HepG2 (cell line): Measurements from ENCODE around the gene HMHB1. TPM values are rescaled to one million over a fixed set of nuclear protein-coding genes. Genes with fewer than 3 reads are reported as not detected.

Experiments
- AGO2 ChIP-seq: fragments of 200-400 bp; formaldehyde crosslinking; optimal IDR thresholded peaks from 2 replicates; pipeline ENCODE3; 2017; ENCODE audit warnings: mild to moderate bottlenecking, low read depth, low read length, moderate library complexity
- CENPT ChIP-seq: sonication (generic); formaldehyde crosslinking; IDR thresholded peaks from 2 replicates; pipeline ENCODE4 v1.8.0; 2022; ENCODE audit warnings: low read depth, mild to moderate bottlenecking, moderate library complexity, missing genetic modification reagents
- FOXA3 ChIP-seq: IDR thresholded peaks from 2 replicates; pipeline ENCODE4 v1.6.1; 2016; ENCODE audit warnings: missing genetic modification reagents, missing compliant biosample characterization
- HDAC6 ChIP-seq: fragments of 200-600 bp; sonication (generic); IDR thresholded peaks from 2 replicates; pipeline ENCODE4 v1.7.0; 2017; ENCODE audit warnings: mild to moderate bottlenecking, antibody characterized with exemption, low read length, low read depth
- HMGA1 ChIP-seq: sonication (generic); formaldehyde crosslinking; conservative IDR thresholded peaks from 2 replicates; pipeline ENCODE4 v1.4.0; 2020; ENCODE audit warnings: missing genetic modification reagents
- HNF1B ChIP-seq: sonication (generic); formaldehyde crosslinking; IDR thresholded peaks from 2 replicates; pipeline ENCODE4 v1.5.1; 2020; ENCODE audit warnings: mild to moderate bottlenecking, moderate library complexity, missing genetic modification reagents
- HNRNPH1 ChIP-seq: fragments of 200-400 bp; formaldehyde crosslinking; optimal IDR thresholded peaks from 2 replicates; pipeline ENCODE3; 2017; ENCODE audit warnings: mild to moderate bottlenecking, low read depth, low read length
- KDM6A ChIP-seq: IDR thresholded peaks from 2 replicates; pipeline ENCODE4 v1.6.1; 2016; ENCODE audit warnings: low read depth
- KLF9 ChIP-seq: IDR thresholded peaks from 2 replicates; pipeline ENCODE4 v1.6.1; 2016; ENCODE audit warnings: low read depth
- NCOA2 ChIP-seq: sonication (generic); formaldehyde crosslinking; IDR thresholded peaks from 2 replicates; pipeline ENCODE4 v1.8.0; 2022; ENCODE audit warnings: inconsistent platforms
- NCOA5 ChIP-seq: sonication (generic); formaldehyde crosslinking; IDR thresholded peaks from 2 replicates; pipeline ENCODE4 v1.4.0; 2020; ENCODE audit warnings: missing genetic modification reagents
- NFAT5 ChIP-seq: sonication (generic); formaldehyde crosslinking; IDR thresholded peaks from 2 replicates; pipeline ENCODE4 v1.4.0; 2020; ENCODE audit warnings: missing genetic modification reagents
- NR2C2 ChIP-seq: sonication (generic); formaldehyde crosslinking; IDR thresholded peaks from 2 replicates; pipeline ENCODE4 v1.4.0; 2020; ENCODE audit warnings: missing genetic modification reagents, mild to moderate bottlenecking, moderate library complexity, borderline replicate concordance
- POLR2A ChIP-seq, 2 experiments: IDR thresholded peaks; 2 replicates each; pipeline ENCODE4 v1.6.1; 2011; ENCODE audit warnings: low read depth in 2 of 2, low read length in 2 of 2, mild to moderate bottlenecking in 1 of 2, moderate library complexity in 1 of 2; ENCODE audit not compliant: insufficient read depth in 1 of 2
- RFXAP ChIP-seq: sonication (generic); formaldehyde crosslinking; IDR thresholded peaks from 2 replicates; pipeline ENCODE4 v1.4.0; 2020; ENCODE audit warnings: missing genetic modification reagents, borderline replicate concordance
- SOX5 ChIP-seq: IDR thresholded peaks from 2 replicates; pipeline ENCODE4 v1.6.1; 2016; ENCODE audit warnings: borderline replicate concordance
- TEAD2 ChIP-seq: sonication (generic); formaldehyde crosslinking; IDR thresholded peaks from 2 replicates; pipeline ENCODE4 v1.9.0; 2021; ENCODE audit warnings: missing genetic modification reagents
- ZFP41 ChIP-seq: sonication (generic); formaldehyde crosslinking; IDR thresholded peaks from 2 replicates; pipeline ENCODE4 v1.4.0; 2020; ENCODE audit warnings: mild to moderate bottlenecking, missing genetic modification reagents, borderline replicate concordance
- ZNF17 ChIP-seq: sonication (generic); formaldehyde crosslinking; IDR thresholded peaks from 2 replicates; pipeline ENCODE4 v1.5.0; 2020; ENCODE audit warnings: mild to moderate bottlenecking, missing genetic modification reagents
- ZNF264 ChIP-seq: sonication (generic); formaldehyde crosslinking; IDR thresholded peaks from 2 replicates; pipeline ENCODE4 v1.4.0; 2020; ENCODE audit warnings: missing genetic modification reagents
- ZNF30 ChIP-seq: sonication (generic); formaldehyde crosslinking; IDR thresholded peaks from 2 replicates; pipeline ENCODE4 v1.5.0; 2020; ENCODE audit warnings: mild to moderate bottlenecking, missing genetic modification reagents
- ZNF766 ChIP-seq: sonication (generic); formaldehyde crosslinking; IDR thresholded peaks from 2 replicates; pipeline ENCODE4 v1.5.0; 2020; ENCODE audit warnings: missing genetic modification reagents, borderline replicate concordance
- ZNF776 ChIP-seq: sonication (generic); formaldehyde crosslinking; IDR thresholded peaks from 2 replicates; pipeline ENCODE4 v1.4.0; 2020; ENCODE audit warnings: mild to moderate bottlenecking, missing genetic modification reagents
- polyA plus RNA-seq, 8 experiments: library from polyadenylated mRNA; depleted of rRNA in 3 of 8; stranded (reverse) in 7 of 8; unstranded in 1 of 8; fragments of >200 nt; fragmentation: Illumina TruSeq in 4 of 8; extraction: Trizol in 4 of 8; gene quantifications; 2 replicates each; pipeline versions ENCODE4 v1.2.1 to v1.2.3, GENCODE V29; 2011 to 2016; ENCODE audit warnings: low read depth in 4 of 8, missing spikeins in 1 of 8, mixed read lengths in 1 of 8; ENCODE audit not compliant: insufficient read depth in 1 of 8
- total RNA-seq, 5 experiments: library from RNA; depleted of rRNA; stranded (reverse); fragments of >200 nt; fragmentation: Illumina TruSeq; extraction: Trizol; gene quantifications; 2 replicates each; pipeline ENCODE4 v1.2.3, GENCODE V29; 2016; ENCODE audit warnings: low read depth in 1 of 5

HMHB1 gene
- total and polyA plus RNA-seq, 2 of the 13 experiments (the other 11 are each of a cell fraction or from before 2014, with no cell fraction given), result not detected

GRCh38 chr5:143824851-143825720 lies 13.1 kb downstream of the HMHB1 start (continued):
- TF ChIP-seq NR2C2 (no peak), FOXA3 (CRISPR knock-in tag) (peak; percentile 47; the same call in 1 of the 2 replicates), ZNF776 (no peak), NFAT5 (no peak), ZNF766 (no peak), HMGA1 (no peak), HNF1B (CRISPR knock-in tag) (peak; percentile 81), TEAD2 (CRISPR knock-in tag) (no peak), HDAC6 (no peak), ZNF17 (CRISPR knock-in tag) (no peak), CENPT (CRISPR knock-in tag) (no peak), SOX5 (CRISPR knock-in tag) (no peak), NCOA2 (no peak), POLR2A (IDR thresholded peaks at IDR 0.05; ENCODE audit: insufficient read depth in 1 of 2, low read depth in 2 of 2, low read length in 2 of 2) (no peak), ZFP41 (CRISPR knock-in tag) (no peak), HNRNPH1 (no peak), KLF9 (no peak), RFXAP (no peak), ZNF30 (no peak), KDM6A (no peak), NCOA5 (CRISPR knock-in tag) (no peak), AGO2 (no peak), ZNF264 (CRISPR knock-in tag) (0 out of 2 replicates have a peak, but pooled peaks have one; percentile 36)
